IMR-90 (cell line): ENCODE measurements around the gene QRFP. TPM values are rescaled to one million over a fixed set of nuclear protein-coding genes. Genes with fewer than 3 reads are reported as not detected.

Source experiments
- ATAC-seq: fragments of 200-7000 bp; cut with Tn5 transposase; 2 replicates; pipeline ENCODE4 v1.9.1; 2020; ENCODE audit warnings: low read depth, mild to moderate bottlenecking, moderate library complexity
- BruUV-seq: library from RNA; stranded (reverse); fragments of 400-500 nt; replicated peaks from 2 replicates; lab custom pipeline; 2021; lab: Mats Ljungman, UMichigan
- CTCF ChIA-PET: fragments of 300-600 bp; formaldehyde crosslinking; extraction: SDS; loops from one replicate; lab custom pipeline; 2021; ENCODE audit warnings: antibody characterized with exemption; lab: Yijun Ruan, JAX
- POLR2A ChIA-PET: fragments of 300-600 bp; sonication (Branson Sonifier 250); formaldehyde crosslinking; loops from one replicate; lab custom pipeline; 2022; ENCODE audit warnings: antibody characterized with exemption; ENCODE audit not compliant: unreplicated experiment; lab: Charles Lee
- DNase-seq: peaks from one replicate; pipeline ENCODE4 v3.0.0; 2013
- H2AFZ ChIP-seq: replicated peaks from 2 replicates; pipeline ENCODE3; 2013; ENCODE audit warnings: low read length, mild to moderate bottlenecking; ENCODE audit not compliant: poor library complexity
- H2AK5ac ChIP-seq: 2 replicates; pipeline ENCODE4 v1.6.1; 2013; ENCODE audit warnings: low read depth, low read length, inconsistent platforms
- H2AK9ac ChIP-seq: replicated peaks from 2 replicates; pipeline ENCODE3; 2013; ENCODE audit warnings: mild to moderate bottlenecking, low read depth, low read length, moderate library complexity; ENCODE audit not compliant: poor library complexity
- H2BK120ac ChIP-seq: 2 replicates; pipeline ENCODE4 v1.6.1; 2013; ENCODE audit warnings: low read depth, low read length, inconsistent platforms
- H2BK15ac ChIP-seq: 3 replicates; pipeline ENCODE4 v1.6.1; 2013; ENCODE audit warnings: low read depth, low read length, inconsistent platforms
- H2BK20ac ChIP-seq: 2 replicates; pipeline ENCODE4 v1.6.1; 2013; ENCODE audit warnings: low read depth, mild to moderate bottlenecking, inconsistent platforms, low read length, moderate library complexity
- H2BK5ac ChIP-seq: 2 replicates; pipeline ENCODE4 v1.6.1; 2013; ENCODE audit warnings: mild to moderate bottlenecking, low read depth, low read length, inconsistent platforms; ENCODE audit not compliant: poor library complexity, severe bottlenecking
- H3K14ac ChIP-seq: replicated peaks from 2 replicates; pipeline ENCODE4 v1.6.1; 2013; ENCODE audit warnings: low read depth, low read length, inconsistent platforms
- H3K18ac ChIP-seq: 2 replicates; pipeline ENCODE4 v1.6.1; 2013; ENCODE audit warnings: low read depth, low read length, control low read depth
- H3K23ac ChIP-seq: 2 replicates; pipeline ENCODE4 v1.6.1; 2013; ENCODE audit warnings: low read depth, low read length, inconsistent platforms
- H3K27ac ChIP-seq: 2 replicates; pipeline ENCODE4 v1.5.1; 2013; ENCODE audit warnings: mild to moderate bottlenecking, control low read depth, low read length; ENCODE audit not compliant: insufficient read depth
- H3K27me3 ChIP-seq: 2 replicates; pipeline ENCODE4 v1.6.1; 2013; ENCODE audit warnings: low read length; ENCODE audit not compliant: control insufficient read depth, insufficient read depth
- H3K36me3 ChIP-seq: 2 replicates; pipeline ENCODE4 v1.6.1; 2013; ENCODE audit warnings: low read length, mixed read lengths; ENCODE audit not compliant: control insufficient read depth, insufficient read depth
- H3K4ac ChIP-seq: 2 replicates; pipeline ENCODE4 v1.6.1; 2013; ENCODE audit warnings: low read depth, low read length, inconsistent platforms
- H3K4me1 ChIP-seq: 2 replicates; pipeline ENCODE4 v1.6.1; 2013; ENCODE audit warnings: low read length, mixed read lengths; ENCODE audit not compliant: control insufficient read depth, insufficient read depth
- H3K4me2 ChIP-seq: 2 replicates; pipeline ENCODE4 v1.6.1; 2013; ENCODE audit warnings: low read depth, mild to moderate bottlenecking, control low read depth, low read length, moderate library complexity
- H3K4me3 ChIP-seq: 2 replicates; pipeline ENCODE4 v1.5.1; 2013; ENCODE audit warnings: low read depth, mild to moderate bottlenecking, control low read depth, low read length, moderate library complexity; ENCODE audit not compliant: insufficient read depth
- H3K56ac ChIP-seq: 2 replicates; pipeline ENCODE4 v1.6.1; 2013; ENCODE audit warnings: low read length, inconsistent platforms; ENCODE audit not compliant: insufficient read depth; ENCODE audit errors: extremely low read depth
- H3K79me1 ChIP-seq, 2 experiments: 2 replicates each; pipeline ENCODE4 v1.6.1; 2013; ENCODE audit warnings: low read length in 2 of 2, inconsistent platforms in 1 of 2, low read depth in 1 of 2
- H3K9ac ChIP-seq: 2 replicates; pipeline ENCODE4 v1.6.1; 2013; ENCODE audit warnings: low read depth, low read length, control low read depth
- H3K9me1 ChIP-seq: 2 replicates; pipeline ENCODE4 v1.6.1; 2013; ENCODE audit warnings: low read length, inconsistent platforms; ENCODE audit not compliant: insufficient read depth
- H3K9me3 ChIP-seq: 2 replicates; pipeline ENCODE4 v1.6.1; 2013; ENCODE audit warnings: low read length; ENCODE audit not compliant: control insufficient read depth, insufficient read depth
- H4K20me1 ChIP-seq: 2 replicates; pipeline ENCODE4 v1.6.1; 2013; ENCODE audit warnings: low read length, inconsistent platforms; ENCODE audit not compliant: insufficient read depth
- H4K5ac ChIP-seq: 2 replicates; pipeline ENCODE4 v1.6.1; 2013; ENCODE audit warnings: mild to moderate bottlenecking, low read depth, low read length, control low read depth
- H4K8ac ChIP-seq, 2 experiments: 2 replicates each; pipeline ENCODE4 v1.6.1; 2013; ENCODE audit warnings: low read depth in 2 of 2, low read length in 2 of 2, control low read depth in 1 of 2, inconsistent platforms in 1 of 2
- H4K91ac ChIP-seq: 2 replicates; pipeline ENCODE4 v1.6.1; 2013; ENCODE audit warnings: low read depth, low read length, inconsistent platforms; ENCODE audit not compliant: insufficient read depth
- BHLHE40 ChIP-seq: fragments of 150-350 bp; IDR thresholded peaks from 2 replicates; pipeline ENCODE4 v1.6.1; 2016; ENCODE audit warnings: mild to moderate bottlenecking, low read depth, low read length
- CEBPB ChIP-seq: IDR thresholded peaks from 2 replicates; pipeline ENCODE4 v1.6.1; 2012; ENCODE audit warnings: low read depth, low read length, improper control_type of control experiment
- CHD1 ChIP-seq: IDR thresholded peaks from 2 replicates; pipeline ENCODE4 v1.6.1; 2012; ENCODE audit warnings: low read depth, low read length, improper control_type of control experiment
- FOS ChIP-seq: fragments of 150-350 bp; IDR thresholded peaks from 2 replicates; pipeline ENCODE4 v1.6.1; 2016; ENCODE audit warnings: low read depth, low read length
- MAFK ChIP-seq: IDR thresholded peaks from 2 replicates; pipeline ENCODE4 v1.6.1; 2012; ENCODE audit warnings: low read depth, low read length, improper control_type of control experiment
- RCOR1 ChIP-seq: IDR thresholded peaks from 2 replicates; pipeline ENCODE4 v1.6.1; 2012; ENCODE audit warnings: mild to moderate bottlenecking, low read length, improper control_type of control experiment; ENCODE audit not compliant: insufficient replicate concordance
- WGBS, 2 experiments: methylation state at CpG; one replicate each; pipeline versions ENCODE4 v1.1.5 to v1.1.7; 2013; ENCODE audit warnings: missing lambda C conversion rate in 2 of 2; ENCODE audit not compliant: insufficient read length in 1 of 2; ENCODE audit errors: extremely low coverage in 2 of 2; 5-methylcytosine and 5-hydroxymethylcytosine counted together
- dilution Hi-C: fragments of 300-500 bp; cut with HindIII; formaldehyde crosslinking; loops from one replicate; pipeline ENCODE4 v1.14.3; 2018; ENCODE audit warnings: low sequenced_read_pairs; ENCODE audit not compliant: unreplicated experiment
- in situ Hi-C: fragments of 300-500 bp; cut with MboI; formaldehyde crosslinking; loops from 3 replicates; pipeline ENCODE4 v1.14.3; 2019; ENCODE audit warnings: low sequenced_read_pairs, inconsistent platforms, mixed read lengths
- intact Hi-C: fragments of 100-400 bp; cut with micrococcal nuclease; formaldehyde crosslinking; loops from 2 replicates; pipeline ENCODE4 v1.10.0; 2022
- polyA plus RNA-seq, 3 experiments: library from polyadenylated mRNA; depleted of rRNA; stranded (reverse); fragments of >200 nt; gene quantifications; 2 replicates each; pipeline ENCODE4 v1.2.3, GENCODE V29; 2012; ENCODE audit warnings: low replicate concordance in 1 of 3
- total RNA-seq: library from RNA; depleted of rRNA; stranded (reverse); fragments of >200 nt; gene quantifications from 2 replicates; pipeline ENCODE4 v1.2.3, GENCODE V29; 2012
- TF ChIP-seq, protein P1 (sequence below): conservative IDR thresholded peaks from 2 replicates; pipeline ENCODE4 v1.5.1; 2012; ENCODE audit warnings: mild to moderate bottlenecking, low read depth, low read length, improper control_type of control experiment
- TF ChIP-seq, protein P2 (sequence below): fragments of 150-350 bp; IDR thresholded peaks from 2 replicates; pipeline ENCODE4 v1.6.1; 2016; ENCODE audit warnings: low read depth, mild to moderate bottlenecking, low read length, moderate library complexity, borderline replicate concordance

Gene QRFP
- total and polyA plus RNA-seq, 2 of the 4 experiments (the other 2 are of a cell fraction), result not detected

DNA sequence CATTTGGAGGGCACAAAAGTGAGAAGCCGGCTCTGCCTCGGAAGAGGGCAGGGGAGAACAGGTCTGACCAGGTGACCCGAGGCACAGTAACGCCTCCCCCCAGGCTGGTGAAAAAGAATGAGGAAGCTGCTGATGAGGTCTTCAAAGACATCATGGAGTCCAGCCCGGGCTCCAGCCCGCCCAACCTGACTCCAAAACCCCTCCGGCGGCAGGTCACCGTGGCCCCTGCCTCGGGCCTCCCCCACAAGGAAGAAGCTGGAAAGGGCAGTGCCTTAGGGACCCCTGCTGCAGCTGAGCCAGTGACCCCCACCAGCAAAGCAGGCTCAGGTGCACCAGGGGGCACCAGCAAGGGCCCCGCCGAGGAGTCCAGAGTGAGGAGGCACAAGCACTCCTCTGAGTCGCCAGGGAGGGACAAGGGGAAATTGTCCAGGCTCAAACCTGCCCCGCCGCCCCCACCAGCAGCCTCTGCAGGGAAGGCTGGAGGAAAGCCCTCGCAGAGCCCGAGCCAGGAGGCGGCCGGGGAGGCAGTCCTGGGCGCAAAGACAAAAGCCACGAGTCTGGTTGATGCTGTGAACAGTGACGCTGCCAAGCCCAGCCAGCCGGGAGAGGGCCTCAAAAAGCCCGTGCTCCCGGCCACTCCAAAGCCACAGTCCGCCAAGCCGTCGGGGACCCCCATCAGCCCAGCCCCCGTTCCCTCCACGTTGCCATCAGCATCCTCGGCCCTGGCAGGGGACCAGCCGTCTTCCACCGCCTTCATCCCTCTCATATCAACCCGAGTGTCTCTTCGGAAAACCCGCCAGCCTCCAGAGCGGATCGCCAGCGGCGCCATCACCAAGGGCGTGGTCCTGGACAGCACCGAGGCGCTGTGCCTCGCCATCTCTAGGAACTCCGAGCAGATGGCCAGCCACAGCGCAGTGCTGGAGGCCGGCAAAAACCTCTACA, 11.8 kb downstream of the QRFP start (continued):
- TF ChIP-seq CEBPB, result no peak

DNA sequence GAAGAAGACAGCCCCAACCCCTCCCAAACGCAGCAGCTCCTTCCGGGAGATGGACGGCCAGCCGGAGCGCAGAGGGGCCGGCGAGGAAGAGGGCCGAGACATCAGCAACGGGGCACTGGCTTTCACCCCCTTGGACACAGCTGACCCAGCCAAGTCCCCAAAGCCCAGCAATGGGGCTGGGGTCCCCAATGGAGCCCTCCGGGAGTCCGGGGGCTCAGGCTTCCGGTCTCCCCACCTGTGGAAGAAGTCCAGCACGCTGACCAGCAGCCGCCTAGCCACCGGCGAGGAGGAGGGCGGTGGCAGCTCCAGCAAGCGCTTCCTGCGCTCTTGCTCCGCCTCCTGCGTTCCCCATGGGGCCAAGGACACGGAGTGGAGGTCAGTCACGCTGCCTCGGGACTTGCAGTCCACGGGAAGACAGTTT, 12.5 kb downstream of the QRFP start:
- CTCF ChIA-PET, result no interaction called here
- Histone ChIP-seq H3K36me3 (peaks cover 92% of the 10 kb centered on the region), H3K27me3 (no peaks in the 10 kb centered on the region), H3K4me1 (peaks cover 15% of the 10 kb centered on the region; the same call in 1 of the 2 replicates), H3K14ac (no peak overlapping the region), H3K79me1 (peaks cover 38 to 67% of the 10 kb centered on the region in 2 experiments), H4K5ac (no peak overlapping the region), H2BK5ac (no peak overlapping the region), H3K9me1 (peaks cover 4% of the 10 kb centered on the region; the same call in 1 of the 2 replicates), H3K4ac (no peak overlapping the region), H3K18ac (no peak overlapping the region), H2AFZ (no peak overlapping the region), H3K27ac (no peak overlapping the region), H3K9me3 (no peaks in the 10 kb centered on the region), H2BK15ac (no peak overlapping the region), H2BK120ac (no peak overlapping the region), H3K4me3 (no peak overlapping the region), H4K8ac (no peak overlapping the region), H2AK5ac (no peak overlapping the region), H3K56ac (no peak overlapping the region), H4K91ac (no peak overlapping the region), H3K4me2 (no peak overlapping the region), H2AK9ac (no peak overlapping the region), H2BK20ac (no peak overlapping the region), H3K23ac (no peak overlapping the region), H4K20me1 (peaks cover 38% of the 10 kb centered on the region), H3K9ac (no peak overlapping the region)
- intact Hi-C loops, result no loop called here
- in situ Hi-C loops, result no loop called here
- DNase-seq, result no peak
- POLR2A ChIA-PET, result no interaction called here
- 98% methylated on average over 8 of the region's 25 CpGs; no CpG with 5 or more reads in 1 of the 2 experiments for WGBS, 2 experiments
- no TSS peak for BruUV-seq
- dilution Hi-C loops, result no loop called here
- TF ChIP-seq BHLHE40 (no peak), RCOR1 (no peak), CEBPB (no peak), MAFK (no peak), FOS (no peak), CHD1 (no peak)
- TF ChIP-seq, protein P1, sequence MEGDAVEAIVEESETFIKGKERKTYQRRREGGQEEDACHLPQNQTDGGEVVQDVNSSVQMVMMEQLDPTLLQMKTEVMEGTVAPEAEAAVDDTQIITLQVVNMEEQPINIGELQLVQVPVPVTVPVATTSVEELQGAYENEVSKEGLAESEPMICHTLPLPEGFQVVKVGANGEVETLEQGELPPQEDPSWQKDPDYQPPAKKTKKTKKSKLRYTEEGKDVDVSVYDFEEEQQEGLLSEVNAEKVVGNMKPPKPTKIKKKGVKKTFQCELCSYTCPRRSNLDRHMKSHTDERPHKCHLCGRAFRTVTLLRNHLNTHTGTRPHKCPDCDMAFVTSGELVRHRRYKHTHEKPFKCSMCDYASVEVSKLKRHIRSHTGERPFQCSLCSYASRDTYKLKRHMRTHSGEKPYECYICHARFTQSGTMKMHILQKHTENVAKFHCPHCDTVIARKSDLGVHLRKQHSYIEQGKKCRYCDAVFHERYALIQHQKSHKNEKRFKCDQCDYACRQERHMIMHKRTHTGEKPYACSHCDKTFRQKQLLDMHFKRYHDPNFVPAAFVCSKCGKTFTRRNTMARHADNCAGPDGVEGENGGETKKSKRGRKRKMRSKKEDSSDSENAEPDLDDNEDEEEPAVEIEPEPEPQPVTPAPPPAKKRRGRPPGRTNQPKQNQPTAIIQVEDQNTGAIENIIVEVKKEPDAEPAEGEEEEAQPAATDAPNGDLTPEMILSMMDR, result no peak
- TF ChIP-seq, protein P2, sequence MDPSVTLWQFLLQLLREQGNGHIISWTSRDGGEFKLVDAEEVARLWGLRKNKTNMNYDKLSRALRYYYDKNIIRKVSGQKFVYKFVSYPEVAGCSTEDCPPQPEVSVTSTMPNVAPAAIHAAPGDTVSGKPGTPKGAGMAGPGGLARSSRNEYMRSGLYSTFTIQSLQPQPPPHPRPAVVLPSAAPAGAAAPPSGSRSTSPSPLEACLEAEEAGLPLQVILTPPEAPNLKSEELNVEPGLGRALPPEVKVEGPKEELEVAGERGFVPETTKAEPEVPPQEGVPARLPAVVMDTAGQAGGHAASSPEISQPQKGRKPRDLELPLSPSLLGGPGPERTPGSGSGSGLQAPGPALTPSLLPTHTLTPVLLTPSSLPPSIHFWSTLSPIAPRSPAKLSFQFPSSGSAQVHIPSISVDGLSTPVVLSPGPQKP, result no peak
- no peak for ATAC-seq
